Erythroblast (primary cell): Measurements from ENCODE around the gene ATXN2.

Source experiments
- GATA1 ChIP-seq: IDR thresholded peaks from 2 replicates; pipeline ENCODE4 v1.6.1; 2011; ENCODE audit warnings: low read depth, mild to moderate bottlenecking, control low read depth, low read length, moderate library complexity
- POLR2A ChIP-seq: IDR thresholded peaks from 2 replicates; pipeline ENCODE4 v1.6.1; 2011; ENCODE audit warnings: mild to moderate bottlenecking, low read length

- TF ChIP-seq POLR2A: no peak
- no peak for TF ChIP-seq GATA1
These were observed 171.6 kb downstream of the ATXN2 start for GRCh38 chr12:111427417-111428074.
